ENCODE data around the gene TMED8.

DNA sequence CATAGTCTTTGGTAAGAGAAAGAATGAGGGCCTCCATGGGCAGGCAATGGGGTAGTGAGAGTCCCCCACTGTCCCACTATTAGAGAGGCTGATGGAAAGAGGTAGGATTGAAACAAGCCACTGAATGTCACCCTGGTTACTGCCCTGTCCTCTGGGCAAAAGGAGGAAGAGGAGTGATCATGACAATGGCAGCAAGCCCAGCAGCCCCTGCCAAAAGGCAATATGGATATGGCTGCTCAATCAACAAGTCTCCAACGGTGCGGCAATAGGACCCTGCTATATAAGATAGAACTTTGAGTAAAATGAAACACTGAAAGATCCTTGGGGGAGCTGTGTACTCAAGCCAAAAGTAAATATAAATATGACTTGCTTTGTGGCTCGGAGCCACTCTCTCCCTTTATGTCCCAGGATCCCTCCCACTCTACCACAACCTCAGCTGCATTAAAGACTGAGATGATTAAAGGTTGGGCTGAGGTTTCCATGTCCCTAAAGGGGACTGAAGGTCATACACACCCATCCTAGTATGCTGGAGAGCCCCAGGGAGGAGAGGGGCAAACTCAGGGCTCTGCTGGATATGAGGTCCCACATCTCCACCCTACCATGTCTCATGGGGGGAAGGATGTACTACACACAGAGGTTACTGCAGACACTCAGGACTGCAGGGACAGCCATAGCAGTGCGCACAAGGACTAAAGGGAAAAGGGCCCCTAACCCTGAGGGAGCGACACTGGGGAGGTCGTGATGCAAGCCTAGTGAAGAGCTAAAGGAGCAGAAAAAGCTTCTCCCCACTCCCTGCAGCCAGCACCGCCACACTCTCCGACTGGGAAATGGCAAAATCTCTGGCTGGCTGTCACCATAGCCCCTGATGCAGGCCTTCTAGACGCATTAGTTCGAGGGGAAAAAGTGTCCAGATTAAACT, 62.1 kb downstream of the TMED8 start:
- TF ChIP-seq, protein P1, sequence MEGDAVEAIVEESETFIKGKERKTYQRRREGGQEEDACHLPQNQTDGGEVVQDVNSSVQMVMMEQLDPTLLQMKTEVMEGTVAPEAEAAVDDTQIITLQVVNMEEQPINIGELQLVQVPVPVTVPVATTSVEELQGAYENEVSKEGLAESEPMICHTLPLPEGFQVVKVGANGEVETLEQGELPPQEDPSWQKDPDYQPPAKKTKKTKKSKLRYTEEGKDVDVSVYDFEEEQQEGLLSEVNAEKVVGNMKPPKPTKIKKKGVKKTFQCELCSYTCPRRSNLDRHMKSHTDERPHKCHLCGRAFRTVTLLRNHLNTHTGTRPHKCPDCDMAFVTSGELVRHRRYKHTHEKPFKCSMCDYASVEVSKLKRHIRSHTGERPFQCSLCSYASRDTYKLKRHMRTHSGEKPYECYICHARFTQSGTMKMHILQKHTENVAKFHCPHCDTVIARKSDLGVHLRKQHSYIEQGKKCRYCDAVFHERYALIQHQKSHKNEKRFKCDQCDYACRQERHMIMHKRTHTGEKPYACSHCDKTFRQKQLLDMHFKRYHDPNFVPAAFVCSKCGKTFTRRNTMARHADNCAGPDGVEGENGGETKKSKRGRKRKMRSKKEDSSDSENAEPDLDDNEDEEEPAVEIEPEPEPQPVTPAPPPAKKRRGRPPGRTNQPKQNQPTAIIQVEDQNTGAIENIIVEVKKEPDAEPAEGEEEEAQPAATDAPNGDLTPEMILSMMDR (optimal IDR thresholded peaks at IDR 0.05 in 1 of 3, IDR thresholded peaks at IDR 0.05 in 1 of 3, conservative IDR thresholded peaks at IDR 0.05 in 1 of 3; ENCODE audit: extremely low read depth in 1 of 3, insufficient read depth in 2 of 3, low read length in 3 of 3): no peak
- TF ChIP-seq EZH2 (IDR thresholded peaks at IDR 0.05; ENCODE audit: low read length): no peak

Measured in keratinocyte (primary cell).